Activated T-helper 9 cell treated with anti-CD3 and anti-CD28 coated beads, Interleukin-2, amount 50 U/mL, for 16 hours (primary cell): Measurements from ENCODE around the gene LITAFD.
"Not testable (repeated sequence)": the region's sequence is repeated elsewhere in the genome, so short reads cannot be mapped to it uniquely, and the experiment has no call there.

Source experiments
- DNase-seq: peaks from one replicate; pipeline ENCODE4 v3.0.0-alpha.2; 2020; ENCODE audit warnings: low read depth

LITAFD gene

DNA sequence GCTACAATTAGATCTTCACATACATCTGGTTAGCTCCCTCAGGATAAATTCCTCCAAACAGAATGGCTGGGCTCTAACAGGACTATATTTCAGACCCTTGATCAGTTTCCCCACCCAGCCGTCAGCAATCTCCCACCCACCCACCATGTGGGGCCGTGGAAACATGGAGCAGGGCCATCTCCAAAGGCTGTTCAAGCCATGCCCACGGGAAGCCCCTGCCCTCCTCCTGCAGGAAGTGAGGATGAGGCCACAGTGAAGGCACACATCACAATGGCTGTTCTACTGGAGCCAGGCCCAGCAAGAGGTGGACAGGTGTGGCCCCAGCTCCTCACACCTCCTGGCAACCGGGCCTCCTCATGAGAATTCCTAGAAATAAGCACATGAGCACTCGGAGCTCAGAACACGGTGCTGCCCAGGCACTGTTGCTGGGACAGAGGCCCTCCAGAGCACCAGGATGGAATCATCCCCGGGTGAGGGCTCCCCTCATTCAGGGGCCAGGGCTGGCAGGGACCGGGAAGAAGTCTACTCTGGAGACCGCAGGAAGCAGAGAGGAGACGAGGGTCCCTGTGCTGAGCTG is at the start of gene LITAFD:
TSS of gene LITAFD (plus strand) at position 311 of the 577 bp plus-strand sequence. CDS start 2,005 bp downstream, outside the sequence.
- no peak for DNase-seq

DNA sequence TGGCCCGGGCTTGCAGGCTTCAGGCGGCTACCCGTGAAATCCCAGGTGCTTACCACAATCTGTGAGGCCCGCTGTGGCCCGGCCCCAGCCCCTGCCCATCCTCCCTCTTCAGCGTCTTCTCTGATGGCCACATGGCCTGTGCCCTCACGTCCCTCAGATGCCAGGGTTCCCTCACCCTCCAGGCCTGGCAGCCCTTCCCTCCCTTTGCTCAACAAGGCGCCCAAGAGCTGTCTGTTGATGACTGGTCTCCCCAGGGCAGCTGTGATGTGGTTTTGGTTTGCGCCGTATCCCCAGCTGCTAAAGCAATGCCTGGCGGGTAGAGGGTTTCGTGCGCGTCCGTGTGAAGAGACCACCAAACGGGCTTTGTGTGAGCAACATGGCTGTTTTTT is 49.4 kb upstream of the LITAFD start:
- no peak for DNase-seq

DNA sequence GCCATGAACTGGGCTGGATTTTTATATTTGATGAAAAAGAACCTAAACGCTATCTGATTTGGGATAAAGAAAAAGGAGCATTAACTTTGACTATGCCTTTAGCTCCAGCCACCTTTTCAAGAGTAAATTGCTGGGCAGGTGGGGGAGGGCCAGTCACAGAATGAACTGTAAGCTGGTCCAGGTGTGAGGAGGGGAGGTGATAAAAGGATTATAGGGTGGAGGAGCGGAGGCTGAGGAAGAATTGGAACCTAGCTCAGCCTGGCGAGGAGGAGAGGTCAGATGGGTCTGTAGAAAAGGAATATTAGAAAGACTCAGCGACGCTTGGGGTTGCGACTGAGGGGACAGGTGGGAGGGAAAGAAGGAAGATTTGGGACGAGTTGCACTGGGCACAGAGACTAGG is 45.4 kb upstream of the LITAFD start:
- not testable (repeated sequence) for DNase-seq

DNA sequence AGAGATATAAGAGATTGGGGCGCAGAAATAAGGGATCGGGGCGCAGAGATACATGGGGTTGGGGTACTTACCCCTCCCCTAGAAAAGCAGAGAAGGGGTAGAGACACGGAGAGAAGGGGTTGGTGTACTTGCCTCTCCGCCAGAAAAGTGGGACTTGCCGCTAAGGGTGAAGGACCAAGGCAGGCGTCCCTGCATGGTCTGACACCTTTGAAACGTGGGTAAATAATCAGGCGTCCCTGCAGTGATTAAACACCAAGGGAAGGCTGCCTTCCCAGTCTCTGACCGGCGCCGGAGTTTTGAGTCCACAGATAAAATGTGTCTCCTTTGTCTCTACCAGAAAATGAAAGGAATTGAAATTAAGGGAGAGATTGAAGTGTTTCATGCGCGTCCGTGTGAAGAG is 44.6 kb upstream of the LITAFD start:
- DNase-seq = not testable (repeated sequence)

DNA sequence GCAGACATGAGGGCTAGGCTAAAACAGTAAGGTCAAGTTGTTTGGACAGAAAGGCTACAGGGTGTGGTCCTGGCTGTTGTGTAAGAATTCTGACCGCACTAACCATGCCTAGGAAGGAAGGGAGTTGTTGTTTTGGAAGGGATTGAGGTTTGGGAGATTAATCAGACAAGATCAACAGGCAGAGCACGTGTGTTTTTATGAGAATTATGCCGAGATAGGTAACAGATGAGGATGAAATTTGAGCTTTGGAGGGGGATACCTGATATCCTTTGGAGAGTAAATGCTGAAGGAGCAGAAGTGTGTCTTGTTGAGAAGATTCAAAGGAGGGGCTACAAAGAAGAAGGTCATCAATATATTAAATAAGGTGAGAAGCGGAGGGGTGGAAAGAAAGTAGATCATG is 40.1 kb upstream of the LITAFD start:
- DNase-seq = not testable (repeated sequence)

DNA sequence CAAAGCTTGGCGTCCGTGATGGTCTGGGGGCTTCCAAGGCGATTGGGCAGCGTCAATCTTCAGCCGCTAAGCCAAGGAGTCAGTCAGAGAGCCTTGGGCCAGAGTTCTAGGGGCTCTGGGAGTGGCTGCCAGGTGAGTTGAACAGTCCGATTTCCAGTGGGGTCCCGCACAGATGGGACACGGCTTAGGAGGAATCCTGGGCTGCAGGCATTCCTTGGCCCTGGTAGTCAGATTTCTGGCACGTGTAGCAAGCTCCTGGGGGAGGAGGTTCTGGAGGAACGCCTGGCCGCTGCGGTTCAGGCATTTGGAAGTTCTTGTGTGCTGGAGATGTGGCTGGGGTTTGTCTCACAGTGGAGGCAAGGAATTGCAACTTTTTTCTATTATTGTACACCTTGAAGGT is 38.9 kb upstream of the LITAFD start:
- not testable (repeated sequence) for DNase-seq

DNA sequence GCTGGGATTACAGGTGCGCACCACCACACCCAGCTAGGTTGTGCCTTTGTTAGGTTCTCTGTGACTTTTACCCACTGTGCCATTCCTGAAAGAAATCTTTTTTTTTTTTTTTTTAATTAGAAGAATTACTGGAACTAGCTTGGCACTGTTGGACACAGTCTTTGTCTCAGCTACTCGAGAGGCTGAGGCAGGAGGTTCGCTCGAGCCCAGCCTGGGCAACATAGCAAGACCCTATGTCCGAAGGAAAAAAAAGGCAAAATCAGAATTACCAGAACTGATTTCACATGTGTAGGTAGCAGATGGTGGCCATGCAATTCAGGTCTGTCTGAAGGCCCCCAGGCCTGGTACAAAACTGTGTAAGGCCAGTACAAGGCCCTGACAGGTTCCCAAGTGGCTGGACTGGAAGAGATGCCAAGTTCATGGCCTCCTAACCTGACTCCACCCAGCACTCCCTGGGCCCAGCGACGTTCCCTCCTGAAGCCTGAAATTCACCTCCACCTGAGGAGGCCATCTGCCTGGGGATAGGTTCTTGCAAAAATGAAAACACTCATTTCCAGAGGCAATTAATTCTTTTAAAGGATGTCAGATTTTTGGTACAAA is 36.4 kb upstream of the LITAFD start:
- DNase-seq = no peak

DNA sequence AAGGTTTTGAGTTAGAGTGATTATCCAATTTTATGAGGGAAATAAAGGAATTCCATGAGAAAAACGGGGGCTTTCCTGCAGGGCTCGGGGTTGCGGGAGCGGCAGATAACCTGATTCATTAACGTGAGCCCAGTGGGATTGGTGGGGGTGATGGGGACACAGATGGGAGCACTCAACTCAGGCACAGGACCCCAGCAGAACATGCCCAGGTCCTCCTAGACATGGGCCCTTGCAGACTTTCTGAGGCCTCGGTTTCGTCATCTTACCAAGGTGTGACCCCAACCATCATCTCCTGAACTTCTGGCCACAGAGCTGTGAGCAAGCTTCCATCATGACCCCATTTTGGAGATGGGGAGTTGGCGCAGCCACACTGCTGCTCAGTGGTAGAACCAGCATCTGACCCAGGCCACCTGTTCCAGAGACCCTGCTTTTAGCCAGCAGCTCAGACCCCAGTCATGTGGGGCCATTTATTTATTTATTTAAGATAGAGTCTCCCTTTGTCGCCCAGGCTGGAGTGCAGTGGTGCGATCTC is 35.7 kb upstream of the LITAFD start:
- DNase-seq = no peak

DNA sequence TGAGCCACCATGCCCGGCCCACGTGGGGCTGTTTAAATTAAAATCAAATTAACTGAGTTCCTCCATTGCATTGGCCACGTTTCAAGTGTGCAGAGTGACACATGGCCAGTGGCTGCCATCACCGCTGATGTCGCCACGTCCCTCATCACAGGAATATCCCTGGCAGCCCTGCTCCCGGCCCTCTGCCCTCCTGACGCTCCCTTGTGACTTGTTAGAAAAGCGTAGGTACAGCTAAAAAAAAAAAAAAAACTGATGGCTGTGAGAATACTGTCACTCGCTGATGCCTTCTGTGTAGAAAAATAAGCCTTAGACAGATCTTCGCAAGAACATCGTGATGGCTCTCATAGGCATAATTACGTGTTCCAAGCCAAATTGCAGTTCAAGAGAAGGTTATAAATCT is 35.0 kb upstream of the LITAFD start:
- DNase-seq = no peak

DNA sequence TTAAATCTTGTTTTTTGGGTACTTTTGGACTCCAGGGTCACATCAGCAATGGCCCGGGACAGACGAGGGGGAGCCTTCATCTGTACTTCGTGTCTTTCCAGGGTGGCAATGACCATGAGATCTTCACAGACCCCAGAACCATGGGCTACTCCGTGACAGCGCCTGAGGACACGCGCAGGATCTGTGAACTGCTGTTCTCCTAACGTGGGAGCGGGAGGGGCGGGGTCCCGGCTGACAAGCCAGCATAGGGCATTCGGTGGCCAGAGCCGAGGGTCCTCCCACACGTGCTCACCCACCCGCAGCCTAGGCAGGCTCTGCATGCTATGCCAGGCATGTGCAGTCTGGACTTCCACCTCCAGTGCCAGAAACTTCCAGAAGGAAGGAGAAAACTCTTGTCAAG is 34.5 kb upstream of the LITAFD start:
- DNase-seq = no peak

DNA sequence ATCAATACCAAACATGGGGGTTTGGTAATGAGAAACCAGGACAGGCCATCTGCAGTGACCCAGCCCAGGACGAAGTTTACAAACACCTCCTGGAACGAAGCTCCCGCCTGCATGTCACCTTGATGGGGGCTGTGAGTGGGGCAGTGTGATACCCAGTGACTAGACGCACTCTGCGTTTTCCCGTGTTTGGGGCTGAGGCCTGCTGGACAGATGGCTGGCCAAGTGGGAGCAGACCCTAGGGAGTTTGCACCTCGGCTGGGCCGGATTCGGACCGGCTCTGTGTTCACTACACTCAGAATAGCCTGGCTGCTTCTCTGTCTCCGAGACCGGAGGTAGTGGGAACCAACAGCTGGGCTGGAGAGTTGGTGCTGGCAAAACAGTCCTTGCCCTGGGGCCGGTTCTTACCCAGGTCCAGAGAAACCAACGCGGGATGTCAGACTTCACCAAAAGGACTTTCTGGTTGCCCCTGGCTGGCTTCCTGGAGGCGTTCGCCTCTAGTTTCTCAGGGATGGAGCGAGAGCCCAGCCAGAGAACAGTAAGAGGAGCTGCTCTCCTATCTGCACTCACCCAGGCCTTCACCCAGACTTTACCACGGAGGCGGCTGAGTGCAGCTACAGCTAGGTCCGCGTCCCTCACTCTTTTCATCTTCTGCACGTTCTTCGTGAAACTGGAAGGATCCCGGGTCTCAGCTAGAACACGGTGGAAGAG is 33.8 kb upstream of the LITAFD start:
- no peak for DNase-seq

DNA sequence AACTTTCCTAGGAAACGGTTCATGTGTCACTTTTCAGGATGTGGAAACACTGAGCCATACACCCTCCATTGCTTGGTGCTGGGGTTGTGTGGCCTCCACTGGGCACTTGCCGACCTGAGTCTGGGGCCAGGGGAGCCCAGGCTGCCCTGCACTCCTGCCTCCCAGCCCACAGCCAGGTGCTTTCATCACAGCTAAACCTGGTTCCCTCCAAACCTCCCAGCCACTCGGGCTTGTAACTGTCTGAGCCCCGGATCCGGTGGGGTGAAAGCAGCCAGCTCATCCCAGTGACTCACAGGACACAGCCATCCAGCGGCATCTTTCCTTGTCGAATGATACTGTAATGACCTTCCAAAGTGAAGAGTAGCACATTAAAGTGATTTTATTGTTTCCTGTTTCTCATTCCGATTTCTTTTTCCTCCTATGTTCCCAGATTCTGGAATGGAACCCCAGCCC is 33.2 kb upstream of the LITAFD start:
- DNase-seq = no peak

DNA sequence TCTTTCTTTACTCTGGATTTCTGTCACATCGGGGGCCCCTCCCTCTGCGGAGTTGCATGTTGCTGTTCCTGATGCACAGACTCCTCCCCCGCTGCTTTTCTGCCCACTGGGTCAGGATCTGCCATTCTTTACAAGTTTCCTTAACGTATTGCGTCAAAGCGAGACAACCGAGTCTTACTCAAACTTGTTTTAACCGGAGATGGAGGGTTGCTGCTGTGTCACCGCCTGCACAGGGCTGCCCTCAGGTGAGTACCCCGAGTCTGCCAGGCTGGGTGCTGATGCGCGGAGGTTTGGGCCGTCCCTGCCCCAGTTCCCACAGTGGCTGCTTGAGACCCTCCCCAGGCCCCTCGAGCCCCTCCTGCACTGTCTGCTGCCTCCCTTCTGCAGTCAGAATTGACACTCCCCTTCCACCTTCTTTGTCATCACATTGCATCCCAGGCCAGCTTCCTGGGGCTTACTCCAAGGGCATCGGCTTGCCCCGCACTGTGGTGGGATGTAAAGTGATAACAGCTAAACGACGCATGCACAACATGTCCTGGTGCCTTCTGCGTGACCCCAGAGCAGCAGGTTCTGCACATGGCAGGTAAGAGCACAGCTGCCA is 32.6 kb upstream of the LITAFD start:
- DNase-seq = no peak

DNA sequence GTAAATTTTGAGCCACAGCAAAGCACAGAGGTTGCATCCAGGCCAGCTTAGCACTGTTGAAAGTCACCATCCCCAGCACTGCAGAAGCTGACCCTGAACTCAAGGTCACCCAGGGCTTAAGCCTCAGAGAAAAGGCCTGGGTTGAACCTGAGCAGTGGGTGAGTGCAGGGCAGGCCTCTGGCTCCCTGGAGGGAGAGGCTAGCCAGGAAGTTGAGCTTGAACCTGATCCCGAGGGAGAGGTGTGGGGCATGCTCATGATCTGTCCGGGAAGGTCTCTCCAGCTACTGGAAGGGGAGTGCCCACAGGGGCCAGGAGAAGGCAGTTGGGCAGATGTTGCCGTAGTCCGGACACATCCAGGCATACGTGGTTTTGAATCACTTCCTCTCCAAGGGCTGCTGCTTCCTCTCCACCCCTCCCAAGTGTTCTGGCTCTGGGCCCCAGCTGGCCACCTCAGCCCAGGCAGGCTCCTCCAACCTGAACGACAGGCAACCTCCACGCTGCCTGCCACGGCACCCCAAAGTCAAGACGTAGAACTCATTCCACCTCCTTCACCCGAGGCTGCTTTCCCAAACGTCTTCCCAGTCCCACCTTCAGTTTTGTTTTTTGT is 31.8 kb upstream of the LITAFD start:
- no peak for DNase-seq

DNA sequence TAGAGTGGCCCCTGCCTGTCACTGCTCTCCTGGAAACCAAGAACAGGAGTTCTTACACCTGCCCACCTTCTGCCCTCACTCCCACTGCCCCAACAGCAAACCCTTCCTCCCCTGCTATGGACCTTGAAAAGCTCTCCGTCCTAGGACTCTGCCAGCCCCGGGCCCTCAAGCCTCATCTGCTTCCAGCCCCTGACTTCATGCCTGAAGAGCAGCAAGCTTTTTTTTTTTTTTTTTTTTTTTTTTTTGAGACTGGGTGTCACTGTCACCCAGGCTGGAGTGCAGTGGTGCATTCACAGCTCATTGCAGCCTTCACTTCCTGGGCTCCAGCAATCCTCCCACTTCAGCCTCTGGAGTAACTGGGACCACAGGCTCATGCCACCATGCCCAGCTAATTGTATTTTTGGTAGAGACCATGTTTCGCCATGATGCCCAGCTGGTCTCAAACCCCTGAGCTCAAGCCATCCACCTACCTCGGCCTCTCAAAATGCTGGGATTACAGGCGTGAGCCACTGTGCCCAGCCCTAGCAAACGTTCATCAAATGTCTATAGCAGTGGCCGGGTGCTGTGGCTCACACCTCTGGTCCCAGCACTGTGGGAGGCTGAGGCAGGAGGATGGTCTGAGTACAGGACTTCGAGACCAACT is 30.3 kb upstream of the LITAFD start:
- DNase-seq = no peak

DNA sequence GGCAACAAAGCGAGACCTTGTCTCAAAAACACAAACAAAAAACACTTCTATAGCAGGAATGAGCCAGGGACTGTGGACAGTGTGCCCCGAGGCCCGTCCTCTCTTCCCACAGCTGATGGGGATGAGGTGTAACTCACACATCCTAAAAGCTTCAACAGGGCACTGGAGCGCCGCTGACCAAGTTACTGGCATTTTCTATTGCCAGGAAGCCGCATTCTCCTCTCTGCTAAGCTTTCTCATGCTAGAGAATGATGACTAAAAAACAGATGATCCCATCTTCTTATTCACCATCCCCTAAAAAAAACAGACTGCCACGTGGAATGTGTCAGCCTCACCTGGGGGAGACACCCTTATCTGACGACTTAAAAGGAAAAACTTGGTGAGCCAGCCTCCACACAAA is 29.6 kb upstream of the LITAFD start:
- DNase-seq = no peak

DNA sequence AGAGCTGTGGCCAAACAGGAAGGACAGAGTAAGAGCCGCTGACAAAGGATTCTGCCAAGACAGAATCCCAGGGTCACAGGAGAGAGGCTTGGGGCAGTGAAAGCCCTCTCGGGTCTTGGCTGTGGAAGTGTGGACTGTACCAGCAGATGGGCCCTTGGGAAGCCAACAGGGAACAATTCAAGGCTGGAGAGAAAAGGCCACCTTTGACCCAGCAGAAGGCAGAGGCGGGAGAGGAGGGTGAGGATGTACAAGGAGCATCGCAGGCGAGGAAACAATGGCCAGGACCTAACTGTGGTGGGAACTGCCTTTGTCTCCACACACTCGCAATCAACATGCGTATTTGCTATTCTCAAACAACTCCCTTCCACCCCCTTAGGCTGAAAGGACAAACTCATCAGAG is 29.0 kb upstream of the LITAFD start:
- no peak for DNase-seq

DNA sequence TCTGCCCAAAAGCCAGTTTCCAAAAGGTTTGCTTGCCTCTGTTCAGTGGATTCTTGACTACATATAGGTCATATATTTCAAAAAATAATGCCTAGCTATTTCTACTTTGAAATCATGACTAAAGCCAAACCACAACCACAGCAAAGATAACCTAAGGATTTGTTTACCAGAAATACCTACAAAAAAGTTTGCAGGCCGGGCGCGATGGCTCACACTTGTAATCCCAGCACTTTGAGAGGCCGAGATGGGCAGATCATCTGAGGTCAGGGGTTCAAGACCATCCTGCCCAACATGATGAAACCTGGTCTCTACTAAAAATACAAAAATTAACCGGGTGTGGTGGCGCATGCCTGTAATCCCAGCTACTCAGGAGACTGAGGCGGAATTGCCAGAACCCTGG is 28.5 kb upstream of the LITAFD start:
- DNase-seq = no peak

DNA sequence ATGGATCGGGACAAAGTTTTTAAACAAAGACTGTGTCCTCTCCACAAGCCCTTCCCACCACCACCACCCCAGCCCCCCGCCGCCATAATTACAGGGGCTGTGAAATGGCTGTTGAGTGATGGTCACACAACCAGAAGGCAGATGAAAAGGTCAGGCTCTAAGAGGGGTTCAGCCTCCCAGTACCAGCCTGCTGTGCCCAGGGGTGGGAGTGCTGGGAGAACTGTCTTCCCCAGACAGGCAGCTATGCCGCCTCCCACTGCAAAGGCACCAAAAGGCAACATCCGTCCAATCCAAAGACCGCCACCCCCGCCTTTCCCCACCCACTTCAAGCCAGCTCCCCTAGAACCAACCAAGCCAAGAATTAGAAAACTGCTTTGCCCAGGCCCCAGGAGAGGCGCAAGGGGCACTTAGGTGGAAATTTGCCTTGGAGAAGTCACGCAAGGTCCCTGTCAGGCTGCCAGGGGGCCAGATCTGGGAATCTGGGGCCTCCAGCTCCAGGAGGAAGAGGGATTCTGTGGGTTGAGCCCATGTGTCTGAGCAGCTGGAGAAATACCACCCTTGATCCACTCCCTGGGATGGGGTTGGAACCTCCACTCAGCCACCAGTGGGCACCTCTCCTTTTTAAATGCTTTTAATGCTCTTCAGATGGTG is 27.7 kb upstream of the LITAFD start:
- no peak for DNase-seq

DNA sequence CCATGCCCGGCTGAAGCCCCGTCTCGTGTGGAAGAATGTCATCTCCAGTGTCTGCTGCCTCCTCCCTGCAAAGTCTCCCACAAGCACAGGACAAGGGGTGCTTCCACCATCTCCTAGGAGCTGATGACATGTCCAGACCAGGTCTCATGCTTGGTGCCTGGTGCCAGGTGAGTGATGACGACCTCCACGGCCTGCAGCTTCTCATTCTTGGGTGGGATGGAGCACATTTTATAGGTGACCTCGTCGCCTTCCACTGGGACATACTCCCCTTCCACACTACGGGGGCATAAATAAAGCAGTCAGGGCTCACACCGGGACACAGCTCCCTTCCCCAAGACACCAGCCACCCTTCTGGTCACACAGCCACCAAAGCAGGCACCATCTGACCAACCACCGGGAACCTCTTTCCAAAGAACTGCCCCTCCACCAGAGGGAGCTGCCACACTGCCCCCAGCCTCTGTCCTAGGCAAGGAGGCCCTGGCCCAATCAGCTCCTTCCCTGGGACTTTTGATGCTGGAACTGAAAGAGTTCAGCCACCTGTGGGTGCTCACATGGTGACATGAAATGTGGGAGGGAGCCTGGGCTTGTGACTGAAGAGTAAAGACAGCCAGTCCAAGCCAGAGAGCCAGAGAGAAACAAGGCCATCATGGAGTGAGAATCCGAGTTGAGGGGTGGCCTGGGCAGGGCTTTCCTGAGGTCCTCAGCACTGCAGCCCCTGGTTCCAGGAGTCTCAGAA is 26.9 kb upstream of the LITAFD start:
- no peak for DNase-seq

DNA sequence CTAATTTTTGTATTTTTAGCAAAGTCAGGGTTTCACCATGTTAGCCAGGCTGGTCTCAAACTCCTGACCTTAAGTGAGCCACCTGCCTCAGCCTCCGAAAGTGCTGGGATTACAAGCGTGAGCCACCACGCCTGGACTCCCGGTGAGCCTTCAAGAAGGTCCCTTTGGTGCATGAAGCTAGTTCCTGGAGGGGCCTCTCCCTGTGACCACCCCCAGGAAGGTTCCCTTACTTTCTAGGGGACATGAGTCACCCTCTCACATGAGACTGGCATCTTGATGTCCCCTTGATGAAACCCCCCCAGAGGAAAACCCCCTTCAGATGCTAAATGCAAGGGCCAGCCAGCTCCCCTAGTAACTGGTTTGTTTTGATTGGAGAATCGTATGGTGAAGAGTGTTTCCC is 26.2 kb upstream of the LITAFD start:
- DNase-seq = no peak
